Heart left ventricle (tissue), 16 donors: ENCODE data around the gene RPA3. TPM values are rescaled to one million over a fixed set of nuclear protein-coding genes. Genes with fewer than 3 reads are reported as not detected.
A peak's percentile ranks its signal among the peaks of the same experiment; 100 is the strongest.

Experiments used
- ATAC-seq, 4 donors: fragments of 200-7000 bp; cut with Tn5 transposase; one replicate each; pipeline ENCODE4 v1.9.1; 2020 to 2022; ENCODE audit warnings: moderate library complexity in 4 of 4, mild to moderate bottlenecking in 3 of 4, moderate number of reproducible peaks in 1 of 4
- DNase-seq, 5 donors: peaks; one replicate each; pipeline ENCODE4 v3.0.0-alpha.2; 2020
- H3K27ac ChIP-seq, 12 donors: fragments of 200-600 bp; sonication (generic) in 4 of 12; one replicate each; pipeline versions ENCODE4 v1.5.0 to v1.8.0; 2016 to 2022; ENCODE audit warnings: mild to moderate bottlenecking in 2 of 12
- H3K27me3 ChIP-seq, 9 donors: fragments of 200-600 bp; sonication (generic) in 2 of 9; one replicate each; pipeline versions ENCODE4 v1.5.1 to v1.8.0; 2016 to 2022; ENCODE audit warnings: mild to moderate bottlenecking in 3 of 9
- H3K36me3 ChIP-seq, 9 donors: fragments of 200-600 bp; sonication (generic) in 2 of 9; one replicate each; pipeline versions ENCODE4 v1.5.0 to v1.8.0; 2018 to 2022; ENCODE audit warnings: mild to moderate bottlenecking in 2 of 9
- H3K4me1 ChIP-seq, 12 donors: fragments of 200-600 bp; sonication (generic) in 4 of 12; one replicate each; pipeline versions ENCODE4 v1.5.0 to v1.8.0; 2016 to 2022; ENCODE audit warnings: mild to moderate bottlenecking in 3 of 12
- H3K4me3 ChIP-seq, 12 donors: fragments of 200-600 bp; sonication (generic) in 4 of 12; one replicate each; pipeline versions ENCODE4 v1.5.0 to v1.8.0; 2017 to 2022; ENCODE audit warnings: mild to moderate bottlenecking in 9 of 12, moderate library complexity in 4 of 12
- H3K9me3 ChIP-seq, 12 donors: fragments of 200-600 bp; sonication (generic) in 4 of 12; one replicate each; pipeline versions ENCODE4 v1.5.0 to v1.8.0; 2016 to 2022; ENCODE audit warnings: mild to moderate bottlenecking in 1 of 12
- POLR2A ChIP-seq, 2 donors: fragments of 450-650 bp; IDR thresholded peaks; one replicate each; pipeline ENCODE4 v1.6.1; 2017; ENCODE audit warnings: antibody characterized with exemption in 2 of 2, mild to moderate bottlenecking in 2 of 2, moderate library complexity in 2 of 2
- WGBS, 4 donors: extraction: QIAGEN DNeasy Blood & Tissue Kit in 2 of 4; methylation state at CpG; one replicate each; pipeline versions ENCODE4 v1.1.5 to v1.1.7; 2013 to 2018; 5-methylcytosine and 5-hydroxymethylcytosine counted together
- intact Hi-C, 10 donors: fragments of 100-400 bp; cut with DNase I; formaldehyde crosslinking; loops; one replicate each; pipeline versions ENCODE4 v1.11.1 to v1.14.2; 2022
- polyA plus RNA-seq, 2 donors: library from polyadenylated mRNA; stranded (reverse); fragments of 200-250 nt; gene quantifications; one replicate each; pipeline ENCODE4 v1.2.3, GENCODE V29; 2013
- total RNA-seq, 9 donors: library from RNA; depleted of rRNA in 2 of 9; stranded (reverse); fragments of >200 nt in 2 of 9; fragmentation: NEBNext Ultra II Directional in 3 of 9; extraction: Animal tissue kit (Norgen Biotek cat#: 25700) in 3 of 9; gene quantifications; one replicate each; pipeline versions ENCODE4 v1.1.0 to v1.2.4, GENCODE V29; 2016 to 2023
- TF ChIP-seq, protein P1 (sequence below), 12 donors: fragments of 200-600 bp; sonication (generic) in 4 of 12; IDR thresholded peaks; one replicate each; pipeline versions ENCODE4 v1.5.0 to v1.8.0; 2018 to 2022; ENCODE audit warnings: antibody characterized with exemption in 12 of 12, mild to moderate bottlenecking in 5 of 12
- donor health status: ischemic (EF 13 %, LVEDD 7.1; RV severe dilation, severe dysfunction).
- donor health status: healthy with polysubstance abuse.
- donor health status: DM: no; HTN: yes; CAD: no.
- donor health status: DM: no; HTN: no; CAD: no.
- donor health status: ischemic (EF 25% LVEDD 6.9; RV normal size, moderate dysfunction).
- donor health status: ischemic (EF 25% LVEDD 5.7; RV mildly dilated, moderate dysfunction).
- donor health status: healthy.
- donor health status: DM: yes; HTN: yes; CAD: no.
- donor health status: ischemic (EF 35%, LVEDD 5.7; RV mildly dilated, moderate dysfunction).
- donor health status: nonischemic (EF 11% LVEDD 7.7; RV severe dilation, severe dysfunction).
- donor health status: DM: yes; HTN: yes; CAD: no.
- donor health status: PGD.
- donor health status: ischemic (EF 29% LVEDD 5.4; RV normal size, mild dysfunction).
- donor health status: nonischemic (EF 23%, LVEDD 6.1; RV moderate dilation, normal function).

RPA3 gene
- total and polyA plus RNA-seq, 11 donors, result 19.4 to 30.9 (median 26.2) TPM

DNA sequence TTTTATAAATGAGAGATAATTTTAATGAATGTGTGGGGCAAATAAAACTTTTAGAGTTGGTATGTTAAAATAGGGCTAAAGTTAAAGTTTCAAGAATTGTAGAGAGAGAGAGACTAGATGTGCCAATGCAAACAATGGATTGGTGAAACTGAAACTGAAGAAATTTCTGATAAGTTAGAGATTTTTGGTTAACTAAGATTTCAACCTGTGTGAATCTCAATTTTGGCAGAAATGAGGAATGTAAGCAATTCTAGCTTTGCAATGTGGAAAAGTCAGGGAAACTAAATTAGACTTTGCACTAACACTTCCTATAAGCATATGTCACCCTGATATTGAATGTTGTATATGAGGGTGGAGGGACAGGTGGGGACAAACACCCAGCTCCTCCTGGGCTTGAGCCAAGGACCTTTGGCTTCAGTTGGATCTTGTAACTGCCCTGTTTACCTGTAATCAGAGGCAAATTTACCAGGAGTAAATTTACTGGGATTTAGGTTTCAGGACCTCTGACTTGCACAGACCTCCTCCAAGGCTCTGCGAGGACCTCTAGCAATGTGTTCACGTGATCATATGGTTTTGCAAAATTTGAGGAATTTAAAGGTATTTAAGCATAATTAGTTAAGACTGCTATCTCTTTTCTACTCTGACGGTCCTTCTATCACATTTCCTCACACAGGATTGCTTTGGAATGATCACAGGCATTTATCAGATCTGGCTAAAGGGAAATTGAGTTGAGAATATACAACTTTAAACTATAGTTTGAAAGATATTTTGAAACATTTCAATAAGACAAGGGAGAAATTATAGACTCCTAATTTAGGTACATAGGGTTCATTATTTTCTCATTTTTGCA is 33.1 kb upstream of the RPA3 start:
- intact Hi-C loops, result no loop called here
- no peak for TF ChIP-seq POLR2A (IDR thresholded peaks at IDR 0.05)
- TF ChIP-seq, protein P1, sequence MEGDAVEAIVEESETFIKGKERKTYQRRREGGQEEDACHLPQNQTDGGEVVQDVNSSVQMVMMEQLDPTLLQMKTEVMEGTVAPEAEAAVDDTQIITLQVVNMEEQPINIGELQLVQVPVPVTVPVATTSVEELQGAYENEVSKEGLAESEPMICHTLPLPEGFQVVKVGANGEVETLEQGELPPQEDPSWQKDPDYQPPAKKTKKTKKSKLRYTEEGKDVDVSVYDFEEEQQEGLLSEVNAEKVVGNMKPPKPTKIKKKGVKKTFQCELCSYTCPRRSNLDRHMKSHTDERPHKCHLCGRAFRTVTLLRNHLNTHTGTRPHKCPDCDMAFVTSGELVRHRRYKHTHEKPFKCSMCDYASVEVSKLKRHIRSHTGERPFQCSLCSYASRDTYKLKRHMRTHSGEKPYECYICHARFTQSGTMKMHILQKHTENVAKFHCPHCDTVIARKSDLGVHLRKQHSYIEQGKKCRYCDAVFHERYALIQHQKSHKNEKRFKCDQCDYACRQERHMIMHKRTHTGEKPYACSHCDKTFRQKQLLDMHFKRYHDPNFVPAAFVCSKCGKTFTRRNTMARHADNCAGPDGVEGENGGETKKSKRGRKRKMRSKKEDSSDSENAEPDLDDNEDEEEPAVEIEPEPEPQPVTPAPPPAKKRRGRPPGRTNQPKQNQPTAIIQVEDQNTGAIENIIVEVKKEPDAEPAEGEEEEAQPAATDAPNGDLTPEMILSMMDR (IDR thresholded peaks at IDR 0.05), result no peak
- Histone ChIP-seq H3K9me3 (no peaks in the 10 kb centered on the region), H3K4me3 (no peak overlapping the region), H3K27ac (no peak overlapping the region), H3K36me3 (no peaks in the 10 kb centered on the region), H3K27me3 (no peaks in the 10 kb centered on the region), H3K4me1 (peaks cover 0 to 19% (median 9%) of the 10 kb centered on the region in 12 donors)
- ATAC-seq (no peak), DNase-seq (no peak)
- 74 to 81% (median 75%) methylated on average over 3 of the region's 3 CpGs for WGBS, 4 donors

DNA sequence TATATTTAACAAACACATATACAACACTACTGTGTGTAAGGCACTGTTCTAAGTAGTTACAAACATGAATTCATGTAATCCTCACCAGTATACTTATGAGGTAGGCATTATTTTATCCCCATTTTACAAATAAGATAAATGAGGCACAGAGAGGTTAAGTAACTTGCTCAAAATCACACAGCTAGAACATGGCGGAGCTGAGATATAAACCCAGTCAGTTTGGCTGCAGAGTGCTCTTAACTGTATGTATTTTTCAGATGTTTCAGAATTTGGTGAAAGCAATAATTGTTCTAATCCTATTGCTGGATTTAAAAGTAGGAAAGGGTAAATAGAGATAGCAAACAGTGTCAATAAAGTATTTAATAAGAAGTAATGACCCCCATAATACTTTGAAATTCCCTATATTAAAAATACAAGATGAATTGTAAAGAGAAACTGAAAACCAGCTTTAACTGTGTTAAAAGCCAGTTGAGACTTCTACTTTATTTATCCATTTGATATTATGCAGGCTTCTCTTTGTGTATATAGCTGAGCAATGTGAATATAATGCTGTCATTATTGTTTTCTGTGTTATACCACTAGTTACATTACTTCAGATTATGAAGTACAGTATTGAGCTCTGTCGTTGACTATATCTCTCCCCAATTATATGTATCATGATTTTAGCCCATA is 32.3 kb upstream of the RPA3 start:
- no peak for TF ChIP-seq POLR2A (IDR thresholded peaks at IDR 0.05)
- TF ChIP-seq, protein P1 (IDR thresholded peaks at IDR 0.05), result no peak
- no peak for DNase-seq
- no peak overlapping the region for H3K27ac ChIP-seq
- H3K36me3 ChIP-seq, result no peaks in the 10 kb centered on the region
- WGBS, 4 donors, result 74 to 77% (median 75%) methylated on average over 2 of the region's 2 CpGs
- peaks cover 0 to 27% (median 15%) of the 10 kb centered on the region in 12 donors for H3K4me1 ChIP-seq
- H3K27me3 ChIP-seq, result no peaks in the 10 kb centered on the region
- intact Hi-C loops, result no loop called here
- no peak for ATAC-seq
- H3K9me3 ChIP-seq, result no peaks in the 10 kb centered on the region
- no peak overlapping the region for H3K4me3 ChIP-seq

DNA sequence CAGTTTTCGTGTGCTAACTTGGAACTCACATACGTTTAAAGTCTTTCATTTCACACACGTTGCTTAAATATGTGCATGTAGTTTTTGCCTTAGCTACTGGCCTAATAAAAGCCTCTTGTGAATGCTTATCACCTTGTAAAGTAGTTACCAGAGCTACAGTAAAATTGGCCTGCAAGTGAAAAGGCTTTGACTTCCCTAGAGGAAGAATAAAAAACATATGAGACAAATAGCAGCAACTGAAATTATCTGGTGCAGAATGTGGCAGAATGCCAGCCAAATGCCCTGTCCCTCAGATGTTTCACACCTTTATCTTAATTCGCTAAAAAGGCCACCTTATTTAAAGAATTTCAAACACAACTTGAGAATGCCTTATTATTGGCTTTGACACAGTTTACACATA is 28.1 kb upstream of the RPA3 start:
- H3K36me3 ChIP-seq, result no peaks in the 10 kb centered on the region
- H3K27ac ChIP-seq, result peak overlapping the region in 6 of 12 donors; percentile 11 to 64 (median 46)
- no peaks in the 10 kb centered on the region for H3K27me3 ChIP-seq
- H3K4me1 ChIP-seq, result peaks cover 0 to 33% (median 17%) of the 10 kb centered on the region in 12 donors
- WGBS, 4 donors, result 22 to 32% (median 25%) methylated on average over 4 of the region's 4 CpGs
- no peaks in the 10 kb centered on the region for H3K9me3 ChIP-seq
- intact Hi-C loops, result loop anchor here in 3 of 10 donors (5.0 kb wide), 2 partner anchors 44 to 59 kb away; no protein-coding TSS in a partner anchor
- no peak overlapping the region for H3K4me3 ChIP-seq
- DNase-seq (no peak), ATAC-seq (peak; percentile 44 to 69 (median 58))
- TF ChIP-seq, protein P1 (IDR thresholded peaks at IDR 0.05), result no peak
- no peak for TF ChIP-seq POLR2A (IDR thresholded peaks at IDR 0.05)

DNA sequence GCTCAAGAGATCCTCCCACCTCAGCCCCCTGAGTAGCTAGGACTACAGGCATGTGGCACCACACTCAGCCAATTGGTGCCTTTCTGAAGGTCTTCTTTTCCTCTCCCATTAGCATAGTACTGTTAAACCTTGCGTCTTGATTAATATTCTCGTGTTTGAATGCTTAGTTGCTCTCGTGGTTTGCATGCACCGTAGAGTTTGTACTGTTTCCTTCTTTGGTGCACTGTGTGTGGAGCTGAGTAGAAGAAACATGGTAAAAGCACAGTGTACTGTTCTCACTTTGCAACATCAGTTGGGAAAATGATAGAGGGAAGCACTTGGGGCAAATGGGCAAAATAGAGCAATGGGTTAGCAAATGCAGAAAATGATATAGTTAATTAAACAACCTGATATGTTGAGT is 27.6 kb upstream of the RPA3 start:
- no peaks in the 10 kb centered on the region for H3K9me3 ChIP-seq
- no peaks in the 10 kb centered on the region for H3K27me3 ChIP-seq
- peak overlapping the region in 6 of 12 donors; percentile 1 to 64 (median 38) for H3K27ac ChIP-seq
- ATAC-seq, result peak; percentile 18 to 52 (median 39)
- intact Hi-C loops, result loop anchor here in 3 of 10 donors (5.0 kb wide), 2 partner anchors 44 to 59 kb away; no protein-coding TSS in a partner anchor
- no peaks in the 10 kb centered on the region for H3K36me3 ChIP-seq
- peaks cover 0 to 28% (median 13%) of the 10 kb centered on the region in 12 donors for H3K4me1 ChIP-seq
- TF ChIP-seq, protein P1 (IDR thresholded peaks at IDR 0.05), result no peak
- TF ChIP-seq POLR2A (IDR thresholded peaks at IDR 0.05), result no peak
- 68 to 83% (median 72%) methylated on average over 4 of the region's 4 CpGs for WGBS, 4 donors
- DNase-seq, result no peak
- H3K4me3 ChIP-seq, result no peak overlapping the region
